ENCODE data around the gene C17orf50.

Gene C17orf50

DNA sequence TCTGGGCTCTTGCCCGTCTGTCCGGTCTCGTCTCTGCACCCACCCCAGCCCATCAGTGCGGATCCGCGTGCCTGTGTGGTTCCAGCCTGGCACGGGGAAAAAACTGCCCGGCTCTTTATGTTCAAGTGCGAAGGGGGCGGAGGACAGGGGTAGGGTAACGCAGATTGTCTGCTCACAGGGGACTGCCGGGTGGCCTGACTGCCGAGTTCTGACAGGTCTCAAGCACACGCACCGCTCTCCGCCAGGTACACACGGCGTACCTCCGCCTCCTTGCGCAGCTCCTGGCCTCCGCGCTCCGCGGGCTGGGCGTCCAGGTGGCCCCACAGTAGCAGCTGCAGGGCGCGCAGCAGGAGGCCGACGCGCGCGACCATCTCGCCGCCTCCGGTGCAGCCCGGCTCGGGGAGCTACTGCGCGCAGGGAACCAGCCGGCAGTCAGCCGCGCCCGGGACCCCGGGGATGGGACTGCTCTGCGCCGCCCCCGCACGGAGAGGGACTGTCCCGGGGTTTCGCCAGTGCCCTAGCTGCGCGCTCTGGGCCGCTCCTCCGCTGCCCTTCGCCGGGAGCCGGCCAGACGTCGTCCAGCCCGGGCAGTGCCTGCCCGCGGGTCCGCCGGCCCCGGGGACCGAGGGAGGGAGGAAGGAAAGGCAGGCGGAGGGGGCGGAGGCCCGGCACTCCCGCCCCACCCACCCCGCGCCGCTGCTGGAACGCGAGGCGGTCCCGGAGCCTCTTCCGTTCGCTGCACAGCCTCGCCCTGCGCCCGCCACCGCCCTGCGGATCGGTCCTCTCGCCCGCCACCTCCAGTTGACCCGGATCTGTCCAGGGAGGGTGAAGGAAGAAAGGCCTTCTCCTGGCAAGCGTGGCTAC is 34.6 kb downstream of the C17orf50 start, which contains the start of gene MMP28:
Gene MMP28, minus strand, starts transcription at position 635 of the 864 bp plus-strand sequence. Its CDS starts 264 bp downstream, at position 371.
- Mint-ChIP-seq H3K4me3 (peak within 1 kb of the TSS; percentile 78), H3K27ac (no peak within 1 kb of the TSS), H3K36me3 (ENCODE audit: low read depth) (no peaks in the 10 kb centered on the region), H3K9me3 (no peaks in the 10 kb centered on the region), H3K4me1 (ENCODE audit: low read depth) (peaks cover 11% of the 10 kb centered on the region), H3K27me3 (ENCODE audit: low read depth) (peaks cover 73% of the 10 kb centered on the region)
- peak; percentile 53 for DNase-seq (ENCODE audit: low spot score)

DNA sequence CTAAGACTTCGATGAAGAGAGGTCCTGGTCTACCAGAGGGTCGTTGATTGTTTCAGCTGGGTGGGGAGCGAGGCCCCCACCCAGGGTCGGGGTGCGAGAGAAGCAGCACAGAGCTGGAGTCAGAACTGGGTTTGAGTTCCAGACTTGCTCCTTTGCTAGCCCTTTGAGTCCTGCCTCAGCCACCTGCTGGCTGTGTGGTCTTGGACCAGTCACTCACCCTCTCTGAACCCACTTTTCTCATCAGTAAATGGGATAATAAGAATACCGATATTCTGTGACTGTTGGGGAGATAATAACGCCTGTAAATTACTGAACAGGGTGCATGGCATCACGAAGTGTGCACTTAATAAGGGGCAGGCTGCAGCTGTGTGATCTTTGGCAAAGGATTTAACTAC is 35.2 kb downstream of the C17orf50 start:
- Mint-ChIP-seq H3K27ac (no peak overlapping the region), H3K36me3 (ENCODE audit: low read depth) (no peaks in the 10 kb centered on the region), H3K9me3 (no peaks in the 10 kb centered on the region), H3K27me3 (ENCODE audit: low read depth) (peaks cover 70% of the 10 kb centered on the region), H3K4me1 (ENCODE audit: low read depth) (peaks cover 11% of the 10 kb centered on the region), H3K4me3 (peak overlapping the region; percentile 78)
- no peak for DNase-seq (ENCODE audit: low spot score)

DNA sequence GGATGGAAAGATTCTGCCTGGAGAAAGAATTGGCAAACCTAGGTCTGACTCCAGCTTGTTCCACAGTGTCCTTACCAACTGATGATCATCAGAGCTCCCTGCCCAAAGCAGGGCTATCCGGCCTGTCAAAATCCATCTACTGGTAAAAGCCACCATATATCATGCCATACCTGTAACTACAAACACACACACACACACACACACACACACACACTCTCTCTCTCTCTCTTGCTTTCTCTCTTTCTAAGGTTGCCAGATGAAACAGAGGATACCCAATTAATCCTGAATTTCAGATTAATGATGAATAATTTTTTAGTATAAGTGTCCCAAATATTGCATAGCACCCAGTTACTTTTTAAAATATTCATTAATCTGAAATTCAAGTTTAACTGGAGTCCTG is 36.3 kb downstream of the C17orf50 start:
- H3K4me1 Mint-ChIP-seq (ENCODE audit: low read depth), result peaks cover 17% of the 10 kb centered on the region
- no peak overlapping the region for H3K27ac Mint-ChIP-seq
- H3K27me3 Mint-ChIP-seq (ENCODE audit: low read depth), result peaks cover 62% of the 10 kb centered on the region
- DNase-seq (ENCODE audit: low spot score), result no peak
- H3K36me3 Mint-ChIP-seq (ENCODE audit: low read depth), result no peaks in the 10 kb centered on the region
- no peak overlapping the region for H3K4me3 Mint-ChIP-seq
- no peaks in the 10 kb centered on the region for H3K9me3 Mint-ChIP-seq

DNA sequence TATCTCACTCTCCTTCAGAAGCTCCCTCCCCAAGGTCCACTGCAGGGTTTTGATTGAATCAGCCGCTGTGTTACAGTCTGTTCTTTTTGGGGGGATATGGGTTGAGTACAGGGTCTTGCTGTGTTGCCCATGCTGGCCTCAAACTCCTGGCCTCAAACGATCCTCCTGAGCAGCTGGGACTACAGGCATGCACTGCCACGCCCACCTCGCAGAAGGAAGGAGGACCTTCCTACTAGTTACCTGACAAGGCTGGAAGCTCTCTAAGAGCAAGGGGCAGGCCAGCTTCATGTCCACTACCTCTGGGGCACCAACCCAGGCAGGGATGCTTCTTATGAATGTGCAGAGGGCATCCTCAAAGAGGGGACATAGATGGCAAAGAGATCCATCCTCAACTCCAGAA is 36.7 kb downstream of the C17orf50 start:
- Mint-ChIP-seq H3K27ac (no peak overlapping the region), H3K4me1 (ENCODE audit: low read depth) (peaks cover 17% of the 10 kb centered on the region), H3K27me3 (ENCODE audit: low read depth) (peaks cover 58% of the 10 kb centered on the region), H3K9me3 (no peaks in the 10 kb centered on the region), H3K4me3 (no peak overlapping the region), H3K36me3 (ENCODE audit: low read depth) (no peaks in the 10 kb centered on the region)
- DNase-seq (ENCODE audit: low spot score), result no peak

DNA sequence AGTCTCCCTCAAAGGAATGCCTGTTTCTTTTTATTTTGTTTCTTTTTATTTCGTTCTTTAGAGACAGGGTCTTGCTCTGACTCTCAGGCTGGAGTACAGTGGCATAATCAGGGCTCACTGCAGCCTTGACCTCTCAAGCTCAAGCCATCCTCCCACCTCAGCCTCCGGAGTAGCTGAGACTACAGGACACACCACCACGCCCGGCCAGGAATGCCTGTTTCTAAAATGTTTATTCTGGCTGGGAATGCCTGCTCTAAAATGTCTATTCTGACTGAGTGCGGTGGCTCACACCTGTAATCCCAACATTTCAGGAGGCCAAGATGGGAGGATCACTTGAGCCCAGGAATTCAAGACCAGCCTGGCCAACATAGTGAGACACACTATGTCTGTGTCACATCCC is 37.2 kb downstream of the C17orf50 start:
- no peak overlapping the region for H3K27ac Mint-ChIP-seq

DNA sequence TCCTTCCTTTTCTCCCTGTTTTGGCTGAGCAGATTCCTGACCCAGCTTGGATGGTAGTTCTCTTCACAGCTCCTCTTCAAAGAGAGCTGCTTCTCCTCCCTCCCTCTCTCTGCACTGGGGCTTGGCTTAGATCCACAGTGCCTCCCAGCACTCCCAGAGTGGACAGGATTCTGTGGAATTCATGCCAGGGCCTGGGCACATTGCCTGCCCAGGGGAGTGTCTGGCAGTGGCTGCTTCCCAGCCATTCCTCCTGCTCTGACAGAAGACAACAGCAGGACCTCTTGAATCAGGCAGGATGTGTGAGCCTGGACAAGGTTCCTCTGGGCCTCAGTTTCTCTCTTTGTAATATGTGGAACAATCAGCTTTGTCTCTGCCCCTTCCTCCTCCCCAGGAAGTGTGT is 39.3 kb downstream of the C17orf50 start:
- no peak overlapping the region for H3K27ac Mint-ChIP-seq
- no peaks in the 10 kb centered on the region for H3K36me3 Mint-ChIP-seq (ENCODE audit: low read depth)
- no peaks in the 10 kb centered on the region for H3K9me3 Mint-ChIP-seq
- H3K4me3 Mint-ChIP-seq, result no peak overlapping the region
- H3K4me1 Mint-ChIP-seq (ENCODE audit: low read depth), result peaks cover 18% of the 10 kb centered on the region
- DNase-seq (ENCODE audit: low spot score), result no peak
- H3K27me3 Mint-ChIP-seq (ENCODE audit: low read depth), result peaks cover 33% of the 10 kb centered on the region

More for the DNA sequence above, 37.2 kb downstream of the C17orf50 start:
- peaks cover 53% of the 10 kb centered on the region for H3K27me3 Mint-ChIP-seq (ENCODE audit: low read depth)
- H3K9me3 Mint-ChIP-seq, result no peaks in the 10 kb centered on the region
- H3K36me3 Mint-ChIP-seq (ENCODE audit: low read depth), result no peaks in the 10 kb centered on the region
- peaks cover 17% of the 10 kb centered on the region for H3K4me1 Mint-ChIP-seq (ENCODE audit: low read depth)
- H3K4me3 Mint-ChIP-seq, result no peak overlapping the region
- no peak for DNase-seq (ENCODE audit: low spot score)

DNA sequence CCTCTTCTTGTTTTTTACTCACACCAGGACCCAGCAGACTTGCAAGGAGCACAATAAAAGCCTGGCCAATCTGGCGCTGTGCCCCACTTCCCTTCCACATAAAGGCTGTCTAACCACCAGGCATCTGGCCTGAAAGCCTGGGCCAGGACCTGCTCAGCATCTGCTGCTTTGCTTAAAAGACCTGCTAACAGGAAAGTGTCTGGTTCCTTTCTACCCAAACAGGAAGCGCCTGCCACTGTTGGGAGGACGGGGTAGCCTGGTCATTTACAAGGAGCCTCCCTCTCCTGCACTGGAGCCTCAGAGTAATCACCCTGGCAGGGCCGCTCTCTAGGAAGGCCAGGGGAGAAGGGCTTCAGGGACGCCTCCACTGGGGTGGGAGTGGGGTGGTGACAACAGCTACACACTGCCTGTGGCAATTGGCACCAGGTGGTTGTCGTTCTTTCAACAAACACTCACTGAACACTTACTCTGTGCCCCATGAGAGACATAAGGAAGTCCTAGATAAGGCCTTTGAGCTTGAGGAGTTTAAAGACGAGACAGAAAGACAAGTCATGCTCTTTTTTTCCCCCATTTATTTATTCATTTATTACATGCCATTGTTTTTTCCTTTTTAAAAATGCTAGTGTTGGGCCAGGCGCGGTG is 41.0 kb downstream of the C17orf50 start:
- Mint-ChIP-seq H3K36me3 (ENCODE audit: low read depth) (no peaks in the 10 kb centered on the region), H3K27ac (no peak overlapping the region), H3K27me3 (ENCODE audit: low read depth) (peaks cover 22% of the 10 kb centered on the region), H3K4me3 (no peak overlapping the region), H3K9me3 (no peaks in the 10 kb centered on the region), H3K4me1 (ENCODE audit: low read depth) (peaks cover 13% of the 10 kb centered on the region)
- DNase-seq (ENCODE audit: low spot score), result no peak

DNA sequence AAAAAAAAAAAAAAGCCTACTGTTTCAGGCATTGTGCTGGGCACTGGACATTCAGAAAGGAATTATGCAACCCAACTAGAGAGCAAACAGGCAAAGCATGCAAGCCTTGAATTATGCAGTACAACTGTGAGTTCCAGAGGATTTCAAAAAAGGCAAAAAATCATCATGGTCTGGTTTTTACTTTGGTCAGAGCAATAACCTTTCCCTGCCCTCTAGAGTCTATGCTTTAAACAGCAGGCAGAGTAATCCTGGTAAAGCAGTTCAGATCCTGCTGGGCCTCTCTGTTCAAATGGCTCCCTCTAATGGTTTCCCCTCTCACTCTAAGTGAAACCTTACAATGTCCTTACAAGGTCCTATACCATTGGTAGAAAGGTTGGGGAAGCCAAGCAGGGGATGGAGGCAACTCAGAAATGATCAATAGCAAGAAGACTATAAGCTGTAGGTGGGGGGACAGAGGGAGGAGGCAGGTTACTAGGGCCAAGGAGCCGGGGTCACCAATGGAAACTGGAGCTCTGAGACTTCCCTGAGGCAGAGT is 44.0 kb downstream of the C17orf50 start:
- Mint-ChIP-seq H3K4me3 (no peak overlapping the region), H3K4me1 (ENCODE audit: low read depth) (peaks cover 34% of the 10 kb centered on the region), H3K27me3 (ENCODE audit: low read depth) (no peaks in the 10 kb centered on the region), H3K27ac (no peak overlapping the region), H3K9me3 (no peaks in the 10 kb centered on the region), H3K36me3 (ENCODE audit: low read depth) (no peaks in the 10 kb centered on the region)
- DNase-seq (ENCODE audit: low spot score), result peak; percentile 52

DNA sequence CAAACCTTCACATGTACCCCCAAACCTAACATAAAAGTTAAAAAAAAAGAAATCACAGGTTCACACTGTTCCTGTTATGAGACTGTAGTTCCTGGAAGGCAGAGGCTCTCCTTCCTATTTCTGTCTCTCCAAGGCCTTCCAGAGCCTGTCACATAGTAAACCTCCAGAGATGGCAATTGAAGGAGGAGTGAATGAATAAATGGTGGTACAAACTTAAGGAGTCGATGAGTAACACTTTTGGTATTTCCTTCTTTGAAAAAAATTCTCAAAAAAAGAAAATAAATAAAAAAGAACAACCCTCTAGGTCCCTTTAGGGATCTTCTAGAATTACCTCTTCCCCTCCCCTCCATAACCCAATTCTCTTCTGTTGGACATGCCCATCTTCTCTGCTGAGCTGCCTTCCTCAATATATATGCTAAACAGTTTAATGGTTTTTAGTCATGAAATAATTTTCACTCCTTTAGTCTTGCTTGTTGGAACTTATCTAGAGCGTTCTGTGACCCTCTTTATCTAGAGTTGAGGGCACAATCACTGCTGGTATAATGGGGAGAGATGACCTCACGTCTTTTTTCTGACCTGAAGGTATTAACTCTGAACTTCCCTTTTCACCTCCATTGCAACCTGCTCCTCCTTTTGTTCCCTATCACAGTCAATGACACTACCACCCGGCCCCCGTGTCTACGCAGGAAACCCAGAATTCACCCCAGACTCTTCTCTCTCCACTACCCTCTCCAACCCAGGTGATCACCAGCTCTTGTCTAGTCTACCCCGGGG is 46.9 kb downstream of the C17orf50 start:
- Mint-ChIP-seq H3K36me3 (ENCODE audit: low read depth) (peaks cover 4% of the 10 kb centered on the region), H3K9me3 (no peaks in the 10 kb centered on the region), H3K27me3 (ENCODE audit: low read depth) (no peaks in the 10 kb centered on the region), H3K27ac (peak overlapping the region; percentile 93), H3K4me1 (ENCODE audit: low read depth) (peaks cover 40% of the 10 kb centered on the region), H3K4me3 (peak overlapping the region; percentile 90)
- DNase-seq (ENCODE audit: low spot score), result no peak

DNA sequence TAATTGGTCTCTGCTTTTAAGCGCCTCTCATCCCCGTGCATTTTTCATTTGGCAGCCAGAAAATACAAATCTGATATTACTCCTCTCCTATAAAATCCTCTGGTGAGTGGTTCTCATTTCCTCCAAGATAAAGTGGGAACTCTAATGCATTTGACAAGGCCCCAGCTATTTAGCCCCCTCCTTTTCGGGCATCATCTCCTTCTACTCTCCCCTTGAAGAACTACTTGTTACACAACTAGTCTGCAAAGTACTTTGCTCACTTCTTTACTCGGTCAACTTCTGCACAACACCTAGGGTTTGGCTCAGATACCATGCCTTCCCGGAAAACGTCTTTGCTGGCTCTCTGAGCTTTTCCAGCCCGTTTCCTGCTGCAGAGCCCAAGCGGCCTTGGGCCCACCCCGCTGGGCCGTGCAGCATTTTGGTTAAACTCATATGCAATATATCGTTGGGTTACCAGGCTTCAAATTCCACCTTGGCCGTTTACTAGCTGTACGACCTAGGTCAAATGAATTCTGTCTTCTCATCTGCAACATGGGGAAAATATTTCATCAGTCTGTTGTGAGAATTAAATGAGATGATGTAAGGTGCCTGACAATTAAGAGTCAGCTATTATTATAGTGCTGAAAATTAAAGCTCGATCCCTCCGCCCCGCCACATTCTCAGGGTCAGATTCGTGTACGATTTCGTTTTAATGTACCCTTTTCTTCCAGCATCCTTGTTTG is 47.7 kb downstream of the C17orf50 start:
- peaks cover 4% of the 10 kb centered on the region for H3K36me3 Mint-ChIP-seq (ENCODE audit: low read depth)
- peak overlapping the region; percentile 90 for H3K4me3 Mint-ChIP-seq
- H3K9me3 Mint-ChIP-seq, result no peaks in the 10 kb centered on the region
- peaks cover 44% of the 10 kb centered on the region for H3K4me1 Mint-ChIP-seq (ENCODE audit: low read depth)
- no peak for DNase-seq (ENCODE audit: low spot score)
- no peaks in the 10 kb centered on the region for H3K27me3 Mint-ChIP-seq (ENCODE audit: low read depth)
- peak overlapping the region; percentile 93 for H3K27ac Mint-ChIP-seq

DNA sequence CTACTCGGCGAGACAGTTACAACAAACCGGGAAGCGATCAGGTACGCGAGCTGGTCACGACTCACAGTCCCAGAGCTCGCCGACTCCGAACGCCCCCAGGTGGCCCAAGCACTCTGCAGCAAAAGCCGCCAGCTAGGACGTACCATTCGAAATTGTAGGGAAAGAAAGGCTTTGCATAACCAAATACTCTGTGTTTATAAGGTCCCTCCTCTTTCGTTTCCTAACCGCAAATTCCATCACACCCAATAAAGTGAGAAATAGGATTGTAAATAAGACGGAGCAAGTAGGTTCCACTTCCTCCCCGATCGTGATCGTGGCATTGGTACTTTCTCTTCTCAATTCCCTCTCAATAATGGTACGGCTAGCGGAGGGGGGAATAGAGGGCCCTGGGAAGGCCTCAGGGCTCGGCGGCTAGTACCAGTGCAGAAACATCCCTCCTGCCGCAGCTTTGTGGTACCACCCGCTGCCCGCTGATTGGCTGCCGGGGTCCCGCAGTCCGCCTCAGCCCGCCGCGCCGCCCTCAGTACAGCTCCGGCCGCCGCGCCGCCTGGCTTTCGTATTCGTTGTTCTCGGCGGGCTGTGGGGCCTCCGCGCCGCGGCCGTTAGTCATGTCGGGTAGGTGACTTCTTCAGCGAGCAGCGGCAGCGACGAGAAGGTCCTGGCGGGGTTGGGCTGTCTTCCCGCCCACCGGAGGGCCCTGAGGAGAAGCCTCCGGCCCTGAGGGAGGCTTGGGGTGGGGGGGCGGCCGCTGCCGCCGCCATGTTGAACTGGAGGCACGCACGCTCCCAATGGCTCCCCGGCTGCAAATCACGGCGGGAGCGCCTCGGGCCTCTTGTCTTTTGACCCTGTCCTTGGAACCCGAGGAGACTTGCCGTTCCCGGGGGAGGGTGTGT is 48.5 kb downstream of the C17orf50 start, which contains the start of gene TAF15:
Gene TAF15, plus strand, starts transcription at position 523 of the 893 bp plus-strand sequence. Its CDS starts 86 bp downstream, at position 609.
- Mint-ChIP-seq H3K27ac (peak within 1 kb of the TSS; percentile 93), H3K27me3 (ENCODE audit: low read depth) (no peaks in the 10 kb centered on the region), H3K36me3 (ENCODE audit: low read depth) (peaks cover 8% of the 10 kb centered on the region), H3K9me3 (no peaks in the 10 kb centered on the region), H3K4me1 (ENCODE audit: low read depth) (peaks cover 49% of the 10 kb centered on the region), H3K4me3 (peak within 1 kb of the TSS; percentile 90)
- peak; percentile 96 for DNase-seq (ENCODE audit: low spot score)

DNA sequence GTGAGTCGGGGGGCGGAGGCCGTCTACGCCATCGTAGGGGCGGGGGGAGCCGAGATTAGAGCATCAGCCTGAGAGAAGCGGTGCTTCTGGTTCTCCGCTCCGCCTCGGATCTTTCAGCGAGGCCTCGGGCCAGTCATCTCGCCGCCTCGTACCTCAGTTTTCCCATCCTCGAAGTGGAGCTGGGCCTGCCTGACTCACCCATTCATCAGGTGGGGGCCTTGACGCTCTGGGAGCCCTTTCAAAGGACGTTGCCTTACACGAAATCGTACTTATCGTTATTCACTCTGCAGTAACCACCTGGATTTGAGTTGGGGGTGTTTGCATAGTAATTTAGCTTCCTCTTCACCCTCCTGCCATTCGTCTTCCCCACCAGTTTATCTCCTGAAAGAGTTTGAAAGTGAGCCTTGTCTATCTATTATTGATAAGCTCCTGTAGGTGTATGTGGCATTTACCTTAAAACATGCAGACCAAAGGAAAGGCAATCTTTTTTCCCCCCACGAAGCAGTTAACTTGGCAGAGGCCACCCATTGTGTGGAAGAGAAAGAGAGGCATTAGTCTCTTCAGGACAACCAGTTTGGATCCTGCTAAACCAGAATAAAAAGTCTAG is 49.3 kb downstream of the C17orf50 start:
- Mint-ChIP-seq H3K36me3 (ENCODE audit: low read depth) (peaks cover 8% of the 10 kb centered on the region), H3K4me3 (peak overlapping the region; percentile 90), H3K9me3 (no peaks in the 10 kb centered on the region), H3K27me3 (ENCODE audit: low read depth) (no peaks in the 10 kb centered on the region), H3K4me1 (ENCODE audit: low read depth) (peaks cover 48% of the 10 kb centered on the region), H3K27ac (peak overlapping the region; percentile 93)
- no peak for DNase-seq (ENCODE audit: low spot score)
